ENCODE data around the gene SUPT6H. TPM values are rescaled to one million over a fixed set of nuclear protein-coding genes. Genes with fewer than 3 reads are reported as not detected.

Gene SUPT6H
- total and polyA plus RNA-seq, 2 of the 8 experiments (the other 6 are each of a cell fraction or from before 2014, with no cell fraction given) = 32.0 to 59.9 TPM

DNA sequence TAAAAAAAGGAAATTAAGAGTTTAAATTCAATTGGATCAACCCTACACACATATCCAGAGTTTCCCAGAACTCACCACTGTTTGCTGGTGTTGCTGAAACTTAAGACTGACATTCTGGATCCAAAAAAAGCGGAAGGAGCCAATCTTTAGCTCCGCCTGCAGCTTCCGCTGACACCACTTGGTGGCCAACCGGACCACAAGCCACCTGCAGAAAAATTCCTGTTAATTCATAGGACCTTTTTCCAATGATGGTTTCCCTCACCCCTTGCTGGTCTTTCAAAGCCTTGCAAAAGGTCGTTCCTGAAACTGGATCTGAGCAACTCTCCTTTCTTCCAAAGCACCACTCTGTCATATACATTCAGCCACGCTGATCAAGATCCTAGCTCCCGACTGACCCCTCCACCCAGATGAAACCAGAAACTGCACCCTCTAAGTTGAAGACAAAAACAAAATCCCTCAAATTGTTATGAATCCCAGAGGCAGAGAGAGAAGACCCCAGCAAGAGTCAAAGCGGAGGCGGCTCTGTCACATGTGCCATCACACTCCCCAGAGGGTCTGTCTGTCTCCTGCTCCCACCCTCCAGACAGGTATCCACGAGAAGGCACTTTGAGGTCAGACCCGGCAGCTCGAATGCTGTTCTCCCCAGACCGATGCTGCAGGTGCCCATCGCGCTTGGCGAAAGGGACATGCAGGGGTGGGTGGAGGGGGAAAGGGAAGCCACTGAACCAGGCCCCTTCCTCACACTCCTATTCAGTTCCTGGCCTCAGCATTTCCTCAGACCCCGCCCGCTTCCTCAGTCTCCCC is 17.8 kb upstream of the SUPT6H start:
- no peak overlapping the region for H2BK12ac ChIP-seq (ENCODE audit: low read depth, low read length)
- H3K23me2 ChIP-seq (ENCODE audit: low read depth, low read length) = peaks cover 5% of the 10 kb centered on the region; the same call in 1 of the 2 replicates
- POLR2A ChIA-PET (ENCODE audit: partially characterized antibody) = interaction anchor here (0.6 to 4.7 kb wide), 28 partner anchors 9 to 650 kb away, joined by 3 to 55 read pairs (median 6); partner anchors contain the start of genes ALDOC, PIGS, PROCA1 and RPL23A
- WGBS, 2 experiments (ENCODE audit: extremely low coverage in 1 of 2, insufficient coverage in 1 of 2, insufficient read length in 1 of 2, insufficient replicate concordance in 2 of 2, low coverage in 1 of 2, low lambda C conversion rate in 2 of 2, missing lambda C conversion rate in 1 of 2) = 8% methylated on average over 13 of the region's 18 CpGs; no CpG with 5 or more reads in 1 of the 2 experiments
- H3K79me2 ChIP-seq (ENCODE audit: control insufficient read depth in 1 of 2, insufficient read depth in 2 of 2, low read length in 2 of 2) = peaks cover 3 to 27% of the 10 kb centered on the region in 2 experiments; a peak in 3 of 4 replicates
- no peak overlapping the region for H2BK120ac ChIP-seq (replicated peaks; ENCODE audit: low read depth, low read length)
- H4K20me1 ChIP-seq (replicated peaks in 1 of 2; ENCODE audit: control insufficient read depth in 1 of 2, insufficient read depth in 2 of 2, low read length in 2 of 2) = peaks cover 2 to 9% of the 10 kb centered on the region in 2 experiments
- no peak overlapping the region for H4K91ac ChIP-seq (replicated peaks; ENCODE audit: insufficient read length, low read length)
- peak in 1 of 2 experiments; percentile 60 for DNase-seq (ENCODE audit: low read depth in 1 of 2, low spot score in 2 of 2)
- peak overlapping the region; percentile 26; the same call in 1 of the 2 replicates for H3K18ac ChIP-seq (ENCODE audit: extremely low read depth, low read length)
- H2BK15ac ChIP-seq (ENCODE audit: low read length) = 0 out of 2 replicates have a peak overlapping the region, but pooled peaks have one; percentile 36
- peak; percentile 32 for FAIRE-seq
- H3K27ac ChIP-seq (ENCODE audit: low read depth, low read length) = peak overlapping the region; percentile 25; the same call in 1 of the 2 replicates
- H2BK5ac ChIP-seq (ENCODE audit: low read depth, low read length) = peak overlapping the region; percentile 47
- H2BK20ac ChIP-seq (ENCODE audit: low read length) = no peak overlapping the region
- no peak overlapping the region for H4K8ac ChIP-seq (ENCODE audit: extremely low read depth, insufficient read depth, low read length)
- no peak overlapping the region for H2AFZ ChIP-seq (ENCODE audit: low read length)
- H3K79me1 ChIP-seq (ENCODE audit: low read depth, low read length) = peaks cover 4% of the 10 kb centered on the region
- H3K9me3 ChIP-seq (ENCODE audit: insufficient read depth in 2 of 2, low read depth in 1 of 2, low read length in 1 of 2) = no peaks in the 10 kb centered on the region
- H3K4me1 ChIP-seq (replicated peaks in 1 of 4; ENCODE audit: control insufficient read depth in 3 of 4, insufficient read depth in 4 of 4, low read length in 3 of 4) = 0 out of 7 replicates have a peak, but pooled peaks cover 0 to 2% (median under 1%) of the 10 kb centered on the region in 4 experiments
- H3K9ac ChIP-seq (replicated peaks in 1 of 4; ENCODE audit: extremely low read depth in 1 of 4, low read depth in 3 of 4, low read length in 3 of 4) = peak overlapping the region; percentile 58 to 66 (median 63)
- H3K4ac ChIP-seq (replicated peaks; ENCODE audit: insufficient read length, low read depth, low read length) = no peak overlapping the region
- CTCF ChIA-PET (ENCODE audit: partially characterized antibody) = interaction anchor here (0.6 to 7.9 kb wide), 22 partner anchors 8 to 147 kb away, joined by 3 to 54 read pairs (median 4); partner anchors contain the start of genes ALDOC, SDF2 and SUPT6H
- no peak overlapping the region for H3K23ac ChIP-seq (ENCODE audit: insufficient read length)
- peak overlapping the region; percentile 89 to 95 for H3K4me2 ChIP-seq (ENCODE audit: insufficient read depth in 1 of 2, low read depth in 2 of 2, low read length in 2 of 2)
- no peak overlapping the region for H4K5ac ChIP-seq (ENCODE audit: insufficient read length, low read depth, low read length)
- H2AK5ac ChIP-seq (ENCODE audit: low read depth, low read length) = no peak overlapping the region
- H3K4me3 ChIP-seq (ENCODE audit: extremely low read depth in 1 of 4, insufficient read depth in 2 of 4, low read depth in 3 of 4, low read length in 4 of 4) = peak overlapping the region; percentile 74 to 97 (median 88)
- H3K27me3 ChIP-seq (replicated peaks in 1 of 4; ENCODE audit: control insufficient read depth in 3 of 4, extremely low read depth in 1 of 4, insufficient read depth in 3 of 4, low read length in 3 of 4) = no peaks in the 10 kb centered on the region
- H3K36me3 ChIP-seq (ENCODE audit: control insufficient read depth in 2 of 4, insufficient read depth in 4 of 4, low read length in 3 of 4) = peaks cover 23 to 51% (median 47%) of the 10 kb centered on the region in 4 experiments
- no peak overlapping the region for H3K14ac ChIP-seq (ENCODE audit: insufficient read length)
- H3K56ac ChIP-seq (replicated peaks; ENCODE audit: insufficient read length, low read depth, low read length) = no peak overlapping the region
- TF ChIP-seq JUN (IDR thresholded peaks at IDR 0.05; ENCODE audit: low read depth, low read length) = no peak
- no peak for TF ChIP-seq CHD1 (IDR thresholded peaks at IDR 0.05; ENCODE audit: low read depth, low read length)
- TF ChIP-seq FOSL1 (IDR thresholded peaks at IDR 0.05; ENCODE audit: insufficient read depth, low read depth, low read length) = no peak
- no peak for TF ChIP-seq EGR1 (IDR thresholded peaks at IDR 0.05; ENCODE audit: borderline replicate concordance, low read depth, low read length)
- TF ChIP-seq SP4 (IDR thresholded peaks at IDR 0.05; ENCODE audit: low read length) = no peak
- no peak for TF ChIP-seq GABPA (IDR thresholded peaks at IDR 0.05; ENCODE audit: borderline replicate concordance, insufficient read depth, low read length)
- TF ChIP-seq, protein P1, sequence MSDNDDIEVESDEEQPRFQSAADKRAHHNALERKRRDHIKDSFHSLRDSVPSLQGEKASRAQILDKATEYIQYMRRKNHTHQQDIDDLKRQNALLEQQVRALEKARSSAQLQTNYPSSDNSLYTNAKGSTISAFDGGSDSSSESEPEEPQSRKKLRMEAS (IDR thresholded peaks at IDR 0.05) = 0 out of 2 replicates have a peak, but pooled peaks have one; percentile 17
- TF ChIP-seq RFX5 (IDR thresholded peaks at IDR 0.05; ENCODE audit: borderline replicate concordance, low read depth, low read length) = no peak
- peak in 1 of 2 experiments; percentile 51; a peak in 2 of 4 replicates for TF ChIP-seq HDAC2 (IDR thresholded peaks at IDR 0.05; ENCODE audit: borderline replicate concordance in 1 of 2, low read depth in 2 of 2, low read length in 2 of 2)
- no peak for TF ChIP-seq TAF1 (IDR thresholded peaks at IDR 0.05; ENCODE audit: low read depth, low read length)

Measured in H1 (cell line).